Fibroblast of lung (primary cell): Measurements from ENCODE around the gene SGPP2. TPM values are rescaled to one million over a fixed set of nuclear protein-coding genes. Genes with fewer than 3 reads are reported as not detected.

Source experiments
- DNase-seq, 2 donors: peaks; one replicate each; pipeline versions ENCODE4 v3.0.0 to v3.0.0-alpha.2; 2010; ENCODE audit warnings: low read depth in 2 of 2
- H2AFZ ChIP-seq: 2 replicates; pipeline ENCODE4 v1.5.1; 2012; ENCODE audit warnings: low read length, control low read depth, inconsistent platforms
- H3K27ac ChIP-seq: 2 replicates; pipeline ENCODE4 v1.5.1; 2011; ENCODE audit warnings: low read length, control low read depth; ENCODE audit not compliant: insufficient read depth
- H3K27me3 ChIP-seq: 2 replicates; pipeline ENCODE4 v1.5.1; 2011; ENCODE audit warnings: mild to moderate bottlenecking, low read length; ENCODE audit not compliant: control insufficient read depth, insufficient read depth
- H3K36me3 ChIP-seq: 2 replicates; pipeline ENCODE4 v1.5.1; 2011; ENCODE audit warnings: low read length; ENCODE audit not compliant: control insufficient read depth, insufficient read depth
- H3K4me1 ChIP-seq: 2 replicates; pipeline ENCODE4 v1.5.1; 2011; ENCODE audit warnings: low read length; ENCODE audit not compliant: control insufficient read depth, insufficient read depth; ENCODE audit errors: extremely low read depth
- H3K4me2 ChIP-seq: 2 replicates; pipeline ENCODE4 v1.5.1; 2011; ENCODE audit warnings: low read length, control low read depth; ENCODE audit not compliant: insufficient read depth; ENCODE audit errors: extremely low read depth
- H3K4me3 ChIP-seq, 4 experiments: fragments of 200-600 bp in 1 of 4; sonication (generic) in 1 of 4; replicated peaks in 1 of 4; 2 replicates each; pipeline ENCODE4 v1.5.1; 2011 to 2016; ENCODE audit warnings: low read length in 4 of 4, low read depth in 3 of 4, mild to moderate bottlenecking in 3 of 4, control low read depth in 2 of 4, inconsistent platforms in 1 of 4, mixed read lengths in 1 of 4; ENCODE audit not compliant: insufficient read depth in 1 of 4; ENCODE audit errors: control extremely low read depth in 1 of 4
- H3K79me2 ChIP-seq: 2 replicates; pipeline ENCODE4 v1.5.1; 2012; ENCODE audit warnings: mild to moderate bottlenecking, low read length, inconsistent platforms; ENCODE audit not compliant: control insufficient read depth, insufficient read depth
- H3K9ac ChIP-seq: 2 replicates; pipeline ENCODE4 v1.5.1; 2011; ENCODE audit warnings: mild to moderate bottlenecking, low read length, control low read depth; ENCODE audit not compliant: insufficient read depth
- H3K9me3 ChIP-seq: 2 replicates; pipeline ENCODE4 v1.5.1; 2012; ENCODE audit warnings: low read depth, low read length; ENCODE audit not compliant: control insufficient read depth, insufficient read depth
- H4K20me1 ChIP-seq: 2 replicates; pipeline ENCODE4 v1.5.1; 2011; ENCODE audit warnings: low read length; ENCODE audit not compliant: control insufficient read depth, insufficient read depth; ENCODE audit errors: extremely low read depth
- CTCF ChIP-seq, 2 donors: IDR thresholded peaks in 1 of 2; conservative IDR thresholded peaks in 1 of 2; 1 replicate in 1 of 2; 2 replicates in 1 of 2; pipeline ENCODE4 v1.5.1; 2011 to 2012; ENCODE audit warnings: low read length in 2 of 2, control low read depth in 1 of 2, inconsistent platforms in 1 of 2, low read depth in 1 of 2, mild to moderate bottlenecking in 1 of 2
- EZH2 ChIP-seq: IDR thresholded peaks from 2 replicates; pipeline ENCODE4 v1.5.1; 2012; ENCODE audit warnings: low read length, control low read depth, mild to moderate bottlenecking; ENCODE audit errors: missing control alignments
- polyA plus RNA-seq, 2 donors: library from polyadenylated mRNA; depleted of rRNA in 1 of 2; stranded (reverse) in 1 of 2; unstranded in 1 of 2; fragments of >200 nt; gene quantifications; 2 replicates each; pipeline ENCODE4 v1.2.1, GENCODE V29; 2011 to 2012; ENCODE audit warnings: missing spikeins in 1 of 2
- total RNA-seq: library from RNA; depleted of rRNA; stranded (reverse); fragments of >200 nt; gene quantifications from 2 replicates; pipeline ENCODE4 v1.2.1, GENCODE V29; 2014

The SGPP2 gene
- total and polyA plus RNA-seq, 2 donors (not counting 1 experiment from before 2014, with no cell fraction given), result not detected

GRCh38 chr2:222490131-222490530, 65.8 kb downstream of the SGPP2 start:
- no peak overlapping the region for H3K27ac ChIP-seq
- no peaks in the 10 kb centered on the region for H3K79me2 ChIP-seq
- no peak overlapping the region for H3K4me3 ChIP-seq
- no peaks in the 10 kb centered on the region for H4K20me1 ChIP-seq
- H3K4me1 ChIP-seq, result no peaks in the 10 kb centered on the region
- TF ChIP-seq CTCF (conservative IDR thresholded peaks at IDR 0.05 in 1 of 2, IDR thresholded peaks at IDR 0.05 in 1 of 2; ENCODE audit: low read depth in 1 of 2, low read length in 2 of 2) (no peak), EZH2 (no peak)
- H2AFZ ChIP-seq, result no peak overlapping the region
- DNase-seq, result no peak
- no peaks in the 10 kb centered on the region for H3K27me3 ChIP-seq
- no peaks in the 10 kb centered on the region for H3K9me3 ChIP-seq
- no peaks in the 10 kb centered on the region for H3K36me3 ChIP-seq
- H3K4me2 ChIP-seq, result no peak overlapping the region
- H3K9ac ChIP-seq, result no peak overlapping the region

GRCh38 chr2:222492683-222493082, 68.3 kb downstream of the SGPP2 start:
- Histone ChIP-seq H3K4me2 (no peak overlapping the region), H3K9me3 (no peaks in the 10 kb centered on the region), H2AFZ (no peak overlapping the region), H3K9ac (no peak overlapping the region), H3K36me3 (no peaks in the 10 kb centered on the region), H4K20me1 (no peaks in the 10 kb centered on the region), H3K4me3 (no peak overlapping the region), H3K27me3 (no peaks in the 10 kb centered on the region), H3K4me1 (no peaks in the 10 kb centered on the region), H3K79me2 (no peaks in the 10 kb centered on the region), H3K27ac (no peak overlapping the region)
- DNase-seq, result no peak
- no peak for TF ChIP-seq EZH2

- Histone ChIP-seq H4K20me1 (no peaks in the 10 kb centered on the region), H3K79me2 (no peaks in the 10 kb centered on the region), H3K4me3 (no peak overlapping the region), H2AFZ (no peak overlapping the region), H3K4me1 (no peaks in the 10 kb centered on the region), H3K4me2 (no peak overlapping the region), H3K9ac (no peak overlapping the region), H3K9me3 (no peaks in the 10 kb centered on the region), H3K27ac (no peak overlapping the region), H3K27me3 (no peaks in the 10 kb centered on the region), H3K36me3 (no peaks in the 10 kb centered on the region)
- DNase-seq, result no peak
- no peak for TF ChIP-seq EZH2
- TF ChIP-seq CTCF (conservative IDR thresholded peaks at IDR 0.05 in 1 of 2, IDR thresholded peaks at IDR 0.05 in 1 of 2; ENCODE audit: low read depth in 1 of 2, low read length in 2 of 2), result no peak
Measured at GRCh38 chr2:222494104-222494739, 69.9 kb downstream of the SGPP2 start.
